ENCODE data around the gene GPRC5B.
A peak's percentile ranks its signal among the peaks of the same experiment; 100 is the strongest.

The GPRC5B gene

DNA sequence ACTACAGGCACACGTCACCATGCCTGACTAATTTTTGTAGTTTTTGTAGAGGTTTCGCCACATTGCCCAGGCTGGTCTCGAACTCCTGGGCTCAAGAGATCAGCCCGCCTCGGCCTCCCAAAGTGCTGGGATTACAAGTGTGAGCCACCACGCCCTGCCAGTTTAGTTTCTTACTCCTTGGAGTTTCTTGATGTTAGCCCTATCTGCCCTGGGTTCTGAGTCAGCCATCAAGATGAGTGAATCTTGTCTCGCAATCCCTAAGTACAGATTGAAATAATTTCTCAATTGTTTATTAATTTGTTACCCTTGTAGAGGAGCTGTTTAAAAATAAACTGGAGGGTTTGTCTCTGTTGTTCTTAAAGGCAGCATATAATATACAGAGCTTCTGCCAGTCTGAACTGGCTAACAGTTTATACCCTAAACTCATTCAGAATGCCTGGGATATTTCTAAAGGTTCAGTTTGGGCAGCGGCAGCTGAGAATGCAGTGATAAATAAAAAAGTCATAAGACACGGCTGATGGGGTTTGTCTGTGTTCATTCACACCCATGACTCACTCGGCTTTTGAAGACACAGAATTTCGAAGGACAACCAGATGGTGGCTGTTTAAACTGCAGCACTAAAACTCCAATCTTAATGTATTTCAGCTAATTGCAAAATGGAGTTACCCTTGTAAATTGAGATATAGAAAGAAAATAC is 39.6 kb downstream of the GPRC5B start:
- TF ChIP-seq, protein P1, sequence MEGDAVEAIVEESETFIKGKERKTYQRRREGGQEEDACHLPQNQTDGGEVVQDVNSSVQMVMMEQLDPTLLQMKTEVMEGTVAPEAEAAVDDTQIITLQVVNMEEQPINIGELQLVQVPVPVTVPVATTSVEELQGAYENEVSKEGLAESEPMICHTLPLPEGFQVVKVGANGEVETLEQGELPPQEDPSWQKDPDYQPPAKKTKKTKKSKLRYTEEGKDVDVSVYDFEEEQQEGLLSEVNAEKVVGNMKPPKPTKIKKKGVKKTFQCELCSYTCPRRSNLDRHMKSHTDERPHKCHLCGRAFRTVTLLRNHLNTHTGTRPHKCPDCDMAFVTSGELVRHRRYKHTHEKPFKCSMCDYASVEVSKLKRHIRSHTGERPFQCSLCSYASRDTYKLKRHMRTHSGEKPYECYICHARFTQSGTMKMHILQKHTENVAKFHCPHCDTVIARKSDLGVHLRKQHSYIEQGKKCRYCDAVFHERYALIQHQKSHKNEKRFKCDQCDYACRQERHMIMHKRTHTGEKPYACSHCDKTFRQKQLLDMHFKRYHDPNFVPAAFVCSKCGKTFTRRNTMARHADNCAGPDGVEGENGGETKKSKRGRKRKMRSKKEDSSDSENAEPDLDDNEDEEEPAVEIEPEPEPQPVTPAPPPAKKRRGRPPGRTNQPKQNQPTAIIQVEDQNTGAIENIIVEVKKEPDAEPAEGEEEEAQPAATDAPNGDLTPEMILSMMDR (IDR thresholded peaks at IDR 0.05; ENCODE audit: insufficient read depth, missing control alignments), result no peak
- no peak for DNase-seq (ENCODE audit: insufficient read length, low spot score)
- FAIRE-seq, result no peak

DNA sequence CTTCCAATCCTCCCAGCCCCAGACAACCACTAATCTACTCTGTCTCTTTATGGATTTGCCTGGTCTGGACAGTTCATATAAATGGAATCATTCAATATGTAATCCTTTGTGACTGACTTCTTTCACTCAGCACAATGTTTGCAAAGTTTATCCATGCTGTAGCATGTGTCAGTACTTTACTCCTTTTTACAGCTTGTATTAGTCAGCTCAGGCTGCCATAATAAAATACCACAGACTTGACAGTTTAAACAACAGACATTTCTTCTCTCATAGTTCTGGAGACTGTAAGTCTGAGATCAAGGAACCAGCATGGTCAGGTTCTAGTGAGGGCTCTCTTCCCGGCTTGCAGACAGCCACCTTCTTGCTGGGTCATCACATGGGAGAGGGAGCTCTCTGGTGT is 41.3 kb downstream of the GPRC5B start:
- DNase-seq (ENCODE audit: insufficient read length, low spot score), result no peak
- FAIRE-seq, result no peak
- TF ChIP-seq, protein P1 (IDR thresholded peaks at IDR 0.05; ENCODE audit: insufficient read depth, missing control alignments), result no peak

DNA sequence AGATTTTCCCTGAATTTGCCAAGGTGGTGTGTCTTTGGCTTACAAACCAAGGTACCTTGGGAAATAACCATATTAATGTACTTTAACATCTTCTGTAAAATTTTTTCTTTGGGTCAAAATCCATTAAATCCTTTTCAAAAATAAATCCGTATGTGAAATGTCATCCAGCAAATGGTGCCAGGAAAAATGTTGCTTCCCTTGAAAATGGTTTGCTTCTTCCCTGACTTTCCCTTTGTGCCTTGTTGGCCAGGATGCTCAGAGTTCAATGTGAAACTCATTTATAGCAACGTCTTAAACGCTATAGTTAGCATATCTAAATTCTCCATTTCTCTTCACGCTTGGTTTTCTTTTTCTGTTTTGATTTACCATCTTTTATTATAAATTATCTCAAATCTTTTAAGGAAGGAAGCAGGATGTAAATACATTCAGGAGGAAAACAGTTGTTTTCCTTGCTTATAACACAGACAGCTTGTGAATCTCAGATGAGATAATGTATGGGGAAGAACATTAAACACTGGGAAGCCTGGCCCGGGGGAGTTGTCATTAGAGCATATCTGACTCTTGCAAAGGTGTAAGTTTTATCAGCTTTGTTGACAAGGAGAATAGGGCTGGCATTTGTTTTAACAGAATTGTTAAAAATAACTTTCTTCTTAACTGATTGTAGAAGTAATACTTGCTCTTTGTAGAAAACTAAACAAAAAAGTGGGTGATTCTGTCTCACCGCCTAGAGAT is 42.1 kb downstream of the GPRC5B start:
- no peak for FAIRE-seq
- no peak for DNase-seq (ENCODE audit: insufficient read length, low spot score)
- TF ChIP-seq, protein P1 (IDR thresholded peaks at IDR 0.05; ENCODE audit: insufficient read depth, missing control alignments), result no peak

DNA sequence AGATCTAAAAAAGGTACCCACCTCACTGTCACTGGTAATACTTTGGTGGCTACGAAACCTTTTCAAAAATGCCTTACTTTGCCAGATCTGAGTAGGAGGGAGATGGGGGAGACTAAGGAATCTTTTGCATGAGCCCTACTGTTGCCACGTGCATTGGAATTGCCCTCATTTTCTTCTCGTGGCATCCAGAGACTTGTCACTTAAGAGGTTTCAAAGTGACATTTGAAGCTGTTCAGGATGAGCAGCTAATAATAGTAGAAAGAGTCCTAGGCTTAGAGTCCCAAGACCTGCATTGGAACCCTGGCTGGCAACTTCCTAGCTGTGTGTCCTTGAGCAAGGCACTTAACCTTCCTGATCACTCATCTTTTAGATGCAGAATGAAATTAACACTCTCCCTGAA is 43.5 kb downstream of the GPRC5B start:
- DNase-seq (ENCODE audit: insufficient read length, low spot score), result no peak
- no peak for FAIRE-seq
- TF ChIP-seq, protein P1 (IDR thresholded peaks at IDR 0.05; ENCODE audit: insufficient read depth, missing control alignments), result no peak

DNA sequence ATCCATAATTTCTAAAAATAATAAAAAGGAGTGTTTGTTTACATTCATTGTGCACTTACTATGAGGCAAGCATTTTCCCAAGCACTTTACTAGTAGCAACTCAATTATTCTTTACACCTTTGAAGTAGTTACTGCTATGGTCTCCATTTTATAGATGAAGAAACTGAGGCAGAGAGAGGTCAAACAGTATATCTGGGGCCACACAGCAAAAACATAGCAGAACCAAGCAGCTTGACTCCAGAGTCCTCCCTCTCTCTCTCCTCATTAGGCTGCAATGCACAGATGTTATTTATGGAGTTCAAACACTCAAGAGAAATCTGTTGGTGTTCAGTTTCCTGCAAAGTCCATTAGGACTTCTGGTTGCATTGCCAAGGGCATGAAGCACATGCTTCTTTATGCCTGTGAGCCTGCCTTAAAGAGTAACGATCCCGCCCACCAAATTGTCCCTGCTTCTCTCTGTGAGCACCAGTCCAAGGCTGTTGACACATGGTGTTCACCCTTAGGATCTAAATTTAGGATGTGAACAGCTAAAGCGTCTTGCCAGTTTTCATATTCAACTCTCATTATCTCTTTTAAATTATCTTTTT is 44.0 kb downstream of the GPRC5B start:
- TF ChIP-seq, protein P1 (IDR thresholded peaks at IDR 0.05; ENCODE audit: insufficient read depth, missing control alignments), result no peak
- no peak for DNase-seq (ENCODE audit: insufficient read length, low spot score)
- no peak for FAIRE-seq

DNA sequence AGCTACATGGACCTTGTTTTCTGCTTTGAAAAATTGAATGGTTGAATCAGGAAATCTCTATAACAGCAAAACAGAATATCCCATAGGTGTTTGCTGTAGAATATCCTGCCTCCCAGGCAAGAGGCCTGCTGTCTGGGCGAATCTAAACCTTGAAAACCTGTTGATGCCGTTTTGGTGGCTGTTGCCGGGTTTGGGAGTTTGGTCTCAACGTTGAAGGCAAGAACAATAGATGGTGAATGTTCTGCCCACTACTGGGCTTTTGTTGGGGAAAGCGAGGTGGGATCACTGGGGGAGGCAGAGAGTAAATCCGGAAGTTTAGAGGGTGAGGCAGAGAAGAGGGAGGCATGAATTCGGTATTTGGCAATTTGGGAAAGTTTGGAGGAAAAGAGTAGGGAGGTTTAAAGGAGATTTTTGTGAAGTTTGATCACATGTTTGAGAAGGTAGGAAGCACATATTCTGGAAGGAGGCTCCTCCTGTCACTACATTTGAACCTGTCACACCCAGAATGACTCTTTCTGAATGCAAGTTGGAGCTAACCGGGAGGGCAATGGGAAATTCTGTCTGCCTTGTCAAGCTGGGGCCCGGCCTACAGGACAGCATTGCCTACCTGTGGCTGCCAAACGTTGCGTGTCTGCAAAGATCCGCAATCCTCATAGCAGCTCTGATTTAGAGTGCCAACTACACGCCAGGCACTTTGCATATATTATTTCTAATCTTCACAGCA is 46.5 kb downstream of the GPRC5B start:
- FAIRE-seq (no peak), DNase-seq (ENCODE audit: insufficient read length, low spot score) (no peak)
- TF ChIP-seq, protein P1 (IDR thresholded peaks at IDR 0.05; ENCODE audit: insufficient read depth, missing control alignments), result peak; percentile 5
